ENCODE results near the gene SHMT2.

DNA sequence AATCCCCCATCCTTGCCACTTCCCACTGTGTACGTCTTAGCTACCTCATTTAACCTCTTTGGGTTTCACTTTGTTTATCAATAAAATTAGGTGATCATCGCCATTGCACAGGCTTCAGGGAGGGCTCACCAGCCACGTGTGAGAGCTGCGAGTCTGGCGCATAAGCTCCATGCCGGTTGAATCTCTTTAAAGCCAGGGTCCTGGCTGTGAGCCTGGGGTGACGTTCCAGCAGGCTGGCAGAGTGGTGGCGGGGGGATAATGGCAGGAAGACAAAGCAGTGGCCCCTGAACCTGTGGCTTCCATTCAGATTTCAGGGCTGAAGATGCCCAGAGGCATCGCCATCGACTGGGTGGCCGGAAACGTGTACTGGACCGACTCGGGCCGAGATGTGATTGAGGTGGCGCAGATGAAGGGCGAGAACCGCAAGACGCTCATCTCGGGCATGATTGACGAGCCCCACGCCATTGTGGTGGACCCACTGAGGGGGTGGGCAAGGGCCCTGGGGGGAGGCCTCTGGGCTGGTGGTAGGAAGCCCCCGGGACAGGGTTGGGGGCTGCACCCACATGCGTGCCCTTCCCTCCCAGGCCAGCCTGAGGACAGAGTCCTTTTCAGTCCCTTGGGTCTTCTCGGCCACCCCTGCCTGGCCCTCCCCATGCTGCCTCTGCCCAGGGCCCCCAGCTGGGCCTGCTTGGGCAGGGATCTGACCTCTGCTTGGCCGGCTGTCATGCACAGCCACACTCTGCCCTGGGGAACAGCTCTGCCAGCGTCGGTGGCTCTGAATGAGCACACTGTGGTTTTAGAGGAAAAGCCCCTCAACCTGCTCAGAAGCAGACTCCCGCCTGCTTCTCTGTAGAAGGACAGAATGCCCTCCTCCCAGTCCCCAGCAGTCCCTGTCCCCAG, 21.5 kb upstream of the SHMT2 start:
- TF ChIP-seq POLR2A (IDR thresholded peaks at IDR 0.05) (no peak), EP300 (IDR thresholded peaks at IDR 0.05) (no peak)
